Lower leg skin (tissue), 3 donors: ENCODE results near the gene TRPM2.

Source experiments
- POLR2A ChIP-seq, 2 donors: fragments of 450-650 bp; IDR thresholded peaks; one replicate each; pipeline ENCODE4 v1.6.1; 2016 to 2017; ENCODE audit warnings: antibody characterized with exemption in 2 of 2, mild to moderate bottlenecking in 1 of 2, moderate library complexity in 1 of 2
- TF ChIP-seq, protein P1 (sequence below), 3 donors: fragments of 450-650 bp; IDR thresholded peaks; one replicate each; pipeline ENCODE4 v1.5.1; 2016; ENCODE audit warnings: antibody characterized with exemption in 3 of 3, mild to moderate bottlenecking in 3 of 3, moderate library complexity in 2 of 3

- TF ChIP-seq, protein P1, sequence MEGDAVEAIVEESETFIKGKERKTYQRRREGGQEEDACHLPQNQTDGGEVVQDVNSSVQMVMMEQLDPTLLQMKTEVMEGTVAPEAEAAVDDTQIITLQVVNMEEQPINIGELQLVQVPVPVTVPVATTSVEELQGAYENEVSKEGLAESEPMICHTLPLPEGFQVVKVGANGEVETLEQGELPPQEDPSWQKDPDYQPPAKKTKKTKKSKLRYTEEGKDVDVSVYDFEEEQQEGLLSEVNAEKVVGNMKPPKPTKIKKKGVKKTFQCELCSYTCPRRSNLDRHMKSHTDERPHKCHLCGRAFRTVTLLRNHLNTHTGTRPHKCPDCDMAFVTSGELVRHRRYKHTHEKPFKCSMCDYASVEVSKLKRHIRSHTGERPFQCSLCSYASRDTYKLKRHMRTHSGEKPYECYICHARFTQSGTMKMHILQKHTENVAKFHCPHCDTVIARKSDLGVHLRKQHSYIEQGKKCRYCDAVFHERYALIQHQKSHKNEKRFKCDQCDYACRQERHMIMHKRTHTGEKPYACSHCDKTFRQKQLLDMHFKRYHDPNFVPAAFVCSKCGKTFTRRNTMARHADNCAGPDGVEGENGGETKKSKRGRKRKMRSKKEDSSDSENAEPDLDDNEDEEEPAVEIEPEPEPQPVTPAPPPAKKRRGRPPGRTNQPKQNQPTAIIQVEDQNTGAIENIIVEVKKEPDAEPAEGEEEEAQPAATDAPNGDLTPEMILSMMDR (IDR thresholded peaks at IDR 0.05): no peak
- no peak for TF ChIP-seq POLR2A (IDR thresholded peaks at IDR 0.05)
These were observed 131.3 kb downstream of the TRPM2 start for GRCh38 chr21:44484498-44485253.
